Stomach smooth muscle (tissue), 2 donors: Measurements from ENCODE around the gene NCKAP5L.

Experiments used
- H3K27ac ChIP-seq: one replicate; pipeline ENCODE4 v1.7.0; 2013; ENCODE audit warnings: mild to moderate bottlenecking, low read length, inconsistent platforms
- H3K27me3 ChIP-seq, 2 donors: one replicate each; pipeline ENCODE4 v1.7.0; 2013; ENCODE audit warnings: low read length in 2 of 2; ENCODE audit not compliant: insufficient read depth in 2 of 2, control insufficient read depth in 1 of 2
- H3K36me3 ChIP-seq, 2 donors: one replicate each; pipeline ENCODE4 v1.7.0; 2013; ENCODE audit warnings: low read length in 2 of 2; ENCODE audit not compliant: control insufficient read depth in 2 of 2, insufficient read depth in 2 of 2
- H3K4me1 ChIP-seq: one replicate; pipeline ENCODE4 v1.7.0; 2013; ENCODE audit warnings: low read length; ENCODE audit not compliant: control insufficient read depth, insufficient read depth
- H3K4me3 ChIP-seq, 2 donors: one replicate each; pipeline ENCODE4 v1.7.0; 2013; ENCODE audit warnings: low read length in 2 of 2
- H3K9ac ChIP-seq, 2 donors: one replicate each; pipeline ENCODE4 v1.7.0; 2013; ENCODE audit warnings: low read length in 2 of 2, mild to moderate bottlenecking in 1 of 2
- H3K9me3 ChIP-seq, 2 donors: one replicate each; pipeline ENCODE4 v1.7.0; 2013; ENCODE audit warnings: low read length in 2 of 2; ENCODE audit not compliant: control insufficient read depth in 2 of 2
- donor health status: healthy.
- donor health status: Pancreatic carcinoma.

Gene NCKAP5L

DNA sequence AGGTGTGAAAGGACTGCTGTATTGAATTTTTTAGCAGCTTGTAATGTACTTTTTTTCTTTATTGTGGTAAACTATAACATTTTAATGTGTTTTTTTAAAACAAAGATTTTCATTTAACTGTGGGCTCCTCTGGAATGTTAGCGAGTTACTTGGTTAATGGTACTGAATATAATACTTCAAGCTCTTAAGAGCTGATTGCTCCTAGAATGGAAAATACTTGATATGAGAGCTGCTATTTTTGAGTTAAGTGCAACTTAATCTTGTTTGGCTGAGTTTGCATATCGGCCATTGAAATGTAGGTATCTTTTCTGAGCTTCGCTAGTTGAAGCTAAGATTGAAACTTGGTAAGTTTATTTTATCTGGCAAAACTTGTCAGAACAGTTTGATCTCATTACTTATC, 79.4 kb downstream of the NCKAP5L start:
- peaks cover 6 to 9% of the 10 kb centered on the region in 2 donors for H3K36me3 ChIP-seq
- peaks cover 24% of the 10 kb centered on the region for H3K4me1 ChIP-seq
- H3K9ac ChIP-seq = no peak overlapping the region
- H3K27ac ChIP-seq = no peak overlapping the region
- no peaks in the 10 kb centered on the region for H3K9me3 ChIP-seq
- H3K4me3 ChIP-seq = no peak overlapping the region
- no peaks in the 10 kb centered on the region for H3K27me3 ChIP-seq

DNA sequence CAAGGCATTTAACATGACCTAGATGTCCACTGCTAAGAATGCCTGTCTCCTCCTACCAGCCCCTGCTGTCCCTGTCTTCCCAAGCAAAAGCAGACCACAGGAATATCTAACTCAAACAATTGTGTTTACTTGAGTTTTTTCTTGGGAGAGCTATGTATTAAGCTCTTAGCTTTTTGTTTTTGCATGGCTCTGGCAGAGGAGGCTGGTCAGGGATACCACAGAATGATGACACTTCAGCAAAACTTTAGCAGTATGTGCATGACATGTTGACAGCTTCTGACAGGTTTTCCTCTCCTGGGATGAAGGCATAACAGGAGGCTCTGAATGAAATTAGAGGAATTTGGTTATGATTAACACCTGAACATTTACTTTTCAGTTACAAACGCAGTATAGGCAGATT, 79.9 kb downstream of the NCKAP5L start:
- Histone ChIP-seq H3K27ac (no peak overlapping the region), H3K36me3 (peaks cover 2 to 4% of the 10 kb centered on the region in 2 donors), H3K27me3 (no peaks in the 10 kb centered on the region), H3K4me1 (peaks cover 25% of the 10 kb centered on the region), H3K9me3 (no peaks in the 10 kb centered on the region), H3K4me3 (no peak overlapping the region), H3K9ac (no peak overlapping the region)

DNA sequence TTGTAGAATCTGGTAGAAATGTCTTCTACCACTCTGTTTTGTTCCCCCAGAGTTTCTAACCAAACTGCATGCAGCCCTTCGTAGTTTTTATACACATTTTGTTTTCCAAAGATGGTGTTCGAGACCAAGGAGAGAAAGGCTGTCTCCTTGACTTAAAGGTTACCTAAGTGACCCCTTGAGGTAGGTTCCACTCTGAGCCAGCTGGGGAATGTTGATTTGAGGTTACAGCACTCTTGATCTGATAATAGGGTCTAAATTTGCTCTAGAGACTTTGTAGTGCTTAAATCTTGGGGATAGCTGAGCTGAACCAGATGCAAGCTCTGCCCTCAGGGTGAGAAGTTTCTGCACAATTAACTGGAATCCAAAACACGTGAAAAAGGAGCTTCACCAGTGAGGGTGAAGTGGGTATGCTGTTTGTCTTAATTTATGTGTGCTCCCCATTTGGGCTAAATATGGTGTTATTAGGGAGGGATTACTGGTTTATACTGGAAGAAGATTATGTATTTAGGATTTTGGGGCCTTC, 83.8 kb downstream of the NCKAP5L start:
- no peak overlapping the region for H3K27ac ChIP-seq
- H3K9ac ChIP-seq = no peak overlapping the region
- H3K4me3 ChIP-seq = peak overlapping the region; percentile 1 to 23
- no peaks in the 10 kb centered on the region for H3K36me3 ChIP-seq
- no peaks in the 10 kb centered on the region for H3K9me3 ChIP-seq
- H3K27me3 ChIP-seq = no peaks in the 10 kb centered on the region
- H3K4me1 ChIP-seq = peaks cover 20% of the 10 kb centered on the region

DNA sequence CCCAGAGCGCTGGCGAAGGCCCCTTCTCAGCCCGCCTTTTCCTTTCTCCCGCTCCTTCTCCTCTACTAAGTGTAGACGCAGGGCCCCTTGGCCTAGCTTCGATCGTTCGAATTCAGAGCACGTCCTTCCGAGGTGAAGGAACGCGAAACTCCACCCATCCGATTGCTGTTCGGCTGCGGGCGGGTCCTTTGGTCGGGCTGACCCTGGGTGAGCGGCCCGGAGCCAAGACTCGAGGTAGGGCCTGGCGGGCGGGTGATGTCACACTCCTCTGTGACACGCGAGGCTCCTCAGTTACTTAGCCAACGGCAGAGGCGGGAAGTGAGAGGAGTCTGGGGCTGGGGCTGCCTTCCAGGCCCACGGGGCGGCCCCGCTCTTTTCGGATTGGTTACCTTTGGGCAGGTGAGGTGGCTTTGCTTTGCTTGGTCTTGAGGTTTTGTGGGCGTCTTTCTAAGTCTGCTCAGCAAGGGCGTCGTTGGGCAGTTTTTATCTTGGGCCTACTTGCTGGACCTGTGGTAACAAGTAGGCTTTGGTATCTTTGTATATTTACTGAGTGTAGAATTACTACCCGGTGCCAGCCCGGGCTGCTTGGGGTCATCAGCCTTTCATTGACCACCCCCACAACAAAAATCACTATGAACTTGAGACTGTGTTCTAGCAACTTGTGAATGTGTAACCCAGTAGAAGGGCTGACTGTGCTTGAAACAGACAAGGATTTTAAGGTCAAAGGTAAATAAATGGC, 86.2 kb downstream of the NCKAP5L start:
- Histone ChIP-seq H3K9ac (peak overlapping the region; percentile 96 to 99), H3K27me3 (no peaks in the 10 kb centered on the region), H3K4me1 (peaks cover 13% of the 10 kb centered on the region), H3K4me3 (peak overlapping the region; percentile 97 to 99), H3K36me3 (no peaks in the 10 kb centered on the region), H3K27ac (peak overlapping the region; percentile 94), H3K9me3 (no peaks in the 10 kb centered on the region)
